ENCODE data around the gene SLC22A25.

Gene SLC22A25

DNA sequence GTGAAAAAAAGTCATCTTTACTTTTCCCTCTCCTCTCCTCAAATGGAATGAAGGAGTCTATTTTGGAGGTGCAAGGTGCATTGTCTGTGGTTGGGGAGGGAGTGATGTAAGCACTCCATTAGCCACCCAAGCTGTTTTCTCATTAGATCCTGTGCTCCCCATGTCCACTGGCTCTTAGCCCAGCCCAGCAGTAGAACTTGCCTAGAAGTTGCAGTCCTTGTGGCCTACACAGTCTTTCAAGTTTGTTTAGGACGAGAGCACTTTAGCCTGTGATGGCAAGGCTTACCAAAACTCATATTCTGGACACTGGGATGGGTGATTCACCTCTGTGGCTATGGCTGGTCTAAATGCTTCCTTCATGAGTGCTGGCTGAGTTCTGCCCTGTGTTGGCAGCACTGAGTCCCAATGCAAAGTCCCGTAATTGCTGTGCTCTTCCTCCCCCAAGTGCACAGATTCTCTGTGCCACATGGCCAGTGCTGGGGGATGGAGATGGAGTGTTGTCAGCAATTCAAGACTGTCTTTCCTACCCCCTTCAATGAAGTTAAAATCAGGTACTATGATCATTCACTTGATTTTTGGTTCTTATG lies 15.8 kb downstream of the SLC22A25 start:
- no peak for DNase-seq

DNA sequence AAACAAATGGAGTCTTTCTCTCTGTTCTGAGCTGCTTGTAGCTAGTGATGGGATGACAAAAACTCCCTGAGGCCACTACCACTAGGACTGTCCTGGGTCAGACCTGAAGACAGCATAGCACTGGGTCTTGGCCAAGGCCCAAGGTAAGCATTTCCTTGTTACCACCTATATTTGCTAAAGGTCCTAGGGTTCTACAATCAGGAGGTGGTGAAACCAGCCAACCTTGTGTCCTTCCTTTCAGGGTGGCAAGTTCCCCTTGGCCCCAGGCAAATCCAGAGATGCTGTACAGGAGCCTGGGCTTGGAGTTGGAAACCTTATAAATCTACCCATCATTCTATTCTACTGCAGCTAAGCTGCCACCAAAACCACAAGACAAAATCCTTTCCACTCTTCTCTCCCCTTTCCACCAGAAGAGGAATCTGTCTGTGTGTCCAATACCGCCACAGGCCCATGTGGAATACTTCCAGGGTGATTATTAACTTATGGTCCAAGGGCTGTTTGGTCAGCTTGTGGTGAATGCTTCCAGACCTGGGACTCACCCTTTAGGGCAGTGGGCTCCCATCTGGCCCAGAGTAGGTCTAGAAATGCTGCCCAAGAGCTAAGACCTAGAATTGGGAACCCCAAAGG lies 16.8 kb downstream of the SLC22A25 start:
- no peak for DNase-seq

DNA sequence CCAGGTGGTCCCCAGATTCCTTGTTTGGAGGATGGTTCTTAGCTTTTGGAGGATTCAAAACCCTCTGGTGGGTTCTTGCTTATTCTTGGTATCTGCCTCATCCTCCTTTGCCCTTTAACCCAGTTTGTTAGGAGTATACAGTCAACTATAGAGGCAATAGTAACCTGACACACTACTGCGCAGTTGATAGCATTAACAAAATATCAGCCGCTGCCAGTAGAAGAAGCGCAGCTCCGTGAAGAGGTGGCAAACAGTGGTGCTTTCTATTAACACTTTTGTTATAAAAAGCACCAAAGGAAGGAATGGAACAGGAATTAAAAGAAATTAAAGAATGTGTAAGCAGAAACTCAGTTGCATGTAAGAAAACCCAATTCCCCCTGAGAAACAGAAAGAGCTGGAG lies 29.3 kb downstream of the SLC22A25 start:
- no peak for DNase-seq

DNA sequence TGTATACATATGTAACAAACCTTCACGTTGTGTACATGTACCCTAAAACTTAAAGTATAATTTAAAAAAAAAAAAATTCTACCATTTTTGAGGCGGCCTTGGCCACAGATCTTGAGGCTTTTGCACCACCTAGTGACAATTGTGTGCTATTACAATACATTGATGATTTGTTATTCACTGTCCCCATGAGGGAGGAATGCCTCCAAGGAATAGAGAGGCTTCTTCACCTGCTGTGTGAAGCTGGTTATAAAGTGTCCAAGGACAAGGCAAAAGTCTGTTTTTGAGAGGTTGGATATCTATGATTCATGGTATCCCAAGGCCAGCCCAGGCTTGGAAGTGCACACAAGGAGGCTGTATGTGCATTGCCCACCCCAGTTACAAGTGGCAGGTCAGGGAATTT lies 30.7 kb downstream of the SLC22A25 start:
- no peak for DNase-seq

DNA sequence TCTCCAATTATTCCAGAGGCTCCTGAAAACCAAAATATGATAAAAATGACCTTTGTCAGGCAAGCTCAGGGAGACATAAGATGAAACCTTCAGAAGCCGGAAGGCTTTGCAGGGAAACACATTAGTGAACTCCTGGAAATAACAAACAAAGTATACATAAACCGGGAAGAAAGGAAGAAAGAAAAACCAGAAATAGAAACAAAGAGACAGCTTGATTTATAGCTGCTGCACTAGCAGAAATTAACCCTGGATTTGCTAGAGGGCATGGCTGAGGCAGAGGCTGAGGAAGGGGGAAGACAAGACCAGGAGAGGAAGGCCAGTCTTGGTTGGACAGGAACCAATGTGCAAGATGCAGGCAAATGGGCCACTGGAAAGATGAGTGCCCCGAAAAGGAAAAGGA lies 33.3 kb downstream of the SLC22A25 start:
- no peak for DNase-seq
